Islet precursor cell (in vitro differentiated cells): Measurements from ENCODE around the gene AUTS2.
"Not testable (repeated sequence)": the region's sequence is repeated elsewhere in the genome, so short reads cannot be mapped to it uniquely, and the experiment has no call there.

Source experiments
- DNase-seq: peaks from one replicate; pipeline ENCODE4 v3.0.0-alpha.2; 2018

Gene AUTS2

GRCh38 chr7:70630818-70631457 is 1032.7 kb downstream of the AUTS2 start:
- DNase-seq: no peak

- no peak for DNase-seq
Observed at GRCh38 chr7:70631718-70632117, 1033.4 kb downstream of the AUTS2 start.

- no peak for DNase-seq
Observed at GRCh38 chr7:70632400-70632799, 1034.1 kb downstream of the AUTS2 start.

GRCh38 chr7:70634071-70634470 is 1035.8 kb downstream of the AUTS2 start:
- DNase-seq: no peak

DNA sequence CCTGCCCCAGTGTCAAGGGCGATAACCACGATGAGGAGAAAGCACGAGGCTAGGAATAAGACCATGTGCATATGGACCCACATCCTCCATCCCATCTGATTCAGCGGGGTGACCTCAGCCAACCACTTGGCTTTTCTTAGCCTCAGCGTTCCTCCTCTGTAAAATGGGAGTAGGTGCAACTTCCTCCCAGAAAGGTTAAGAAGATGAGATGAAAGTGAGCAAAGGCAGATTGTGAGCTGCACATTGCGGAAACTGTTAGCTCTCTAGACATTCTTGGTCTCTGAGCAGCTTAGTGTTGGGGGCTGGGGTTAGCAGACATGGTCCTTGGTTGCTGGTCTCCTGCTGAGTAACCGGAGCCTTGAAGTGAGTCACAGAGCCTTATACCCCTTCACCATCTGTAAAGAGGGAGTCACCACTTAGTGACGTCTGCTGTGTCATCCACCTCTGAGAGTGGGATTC is 1036.4 kb downstream of the AUTS2 start:
- DNase-seq: peak; percentile 77

DNA sequence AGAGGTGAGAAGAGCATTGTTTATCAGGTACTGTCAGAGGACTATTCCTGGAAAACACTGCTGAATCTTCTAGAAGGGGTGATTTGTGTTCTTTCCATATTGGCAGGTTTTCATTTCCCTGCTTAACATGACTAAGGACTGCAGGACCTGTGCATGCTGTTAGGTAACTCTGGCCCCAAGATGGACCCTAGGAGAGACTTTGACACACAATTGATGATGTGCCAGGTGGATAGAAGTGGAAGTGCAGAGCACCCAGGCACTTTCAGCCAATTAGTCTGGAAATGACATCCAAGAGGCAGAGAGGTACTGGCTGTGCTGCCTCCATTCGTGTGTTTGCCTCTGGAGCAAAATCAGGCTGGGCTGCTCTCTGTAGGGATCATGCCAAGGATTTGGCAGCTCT is 1037.4 kb downstream of the AUTS2 start:
- DNase-seq: no peak

GRCh38 chr7:70636169-70636568 is 1037.9 kb downstream of the AUTS2 start:
- DNase-seq: no peak

- no peak for DNase-seq
Observed at GRCh38 chr7:70637726-70638125, 1039.5 kb downstream of the AUTS2 start.

GRCh38 chr7:70638158-70639107 is 1040.2 kb downstream of the AUTS2 start:
- no peak for DNase-seq

DNA sequence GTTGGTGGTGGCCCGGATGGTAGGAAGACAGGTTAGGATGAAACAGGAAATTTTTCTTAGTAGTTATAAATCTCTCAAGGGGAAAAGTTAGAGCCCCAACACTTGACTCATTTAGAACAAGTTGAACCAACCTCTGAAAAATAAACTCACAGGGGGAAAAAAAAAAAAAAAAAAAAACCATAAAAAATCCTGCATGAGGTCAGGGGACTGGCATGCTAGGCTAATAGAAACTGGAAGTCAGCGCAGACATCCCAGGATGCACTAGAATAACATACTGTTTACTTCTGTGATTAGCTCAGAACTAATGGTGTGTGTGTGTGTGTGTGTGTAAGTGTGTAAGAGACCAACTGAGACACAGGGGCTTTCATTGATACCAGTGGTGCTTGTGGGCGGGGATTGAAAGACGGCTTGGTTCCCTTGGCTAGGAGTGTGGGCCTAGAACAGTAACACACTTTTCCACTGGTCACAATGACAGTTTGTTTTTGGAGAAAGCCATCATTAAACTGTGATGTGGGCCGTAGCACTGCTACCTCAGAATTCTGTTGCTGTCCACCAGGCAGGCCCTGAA is 1042.1 kb downstream of the AUTS2 start:
- DNase-seq: no peak

DNA sequence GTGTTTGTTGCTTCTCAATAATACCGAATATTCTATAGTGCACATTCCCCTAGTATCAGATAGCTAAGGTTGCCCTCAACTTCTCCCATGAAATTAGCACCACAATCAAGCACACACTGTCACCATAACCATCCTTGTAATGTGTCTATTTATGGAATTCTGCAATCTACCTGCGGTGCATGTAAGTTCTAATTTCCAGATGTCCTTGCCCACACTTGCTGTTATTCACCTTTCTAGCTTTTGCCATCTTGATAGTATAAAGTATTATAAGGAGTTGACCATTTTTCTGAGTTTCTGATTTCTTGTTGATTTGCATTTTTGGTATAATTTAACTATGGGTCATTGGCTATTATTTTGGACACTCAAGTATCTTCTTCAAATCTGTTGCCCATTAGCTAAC is 1043.6 kb downstream of the AUTS2 start:
- DNase-seq: no peak

DNA sequence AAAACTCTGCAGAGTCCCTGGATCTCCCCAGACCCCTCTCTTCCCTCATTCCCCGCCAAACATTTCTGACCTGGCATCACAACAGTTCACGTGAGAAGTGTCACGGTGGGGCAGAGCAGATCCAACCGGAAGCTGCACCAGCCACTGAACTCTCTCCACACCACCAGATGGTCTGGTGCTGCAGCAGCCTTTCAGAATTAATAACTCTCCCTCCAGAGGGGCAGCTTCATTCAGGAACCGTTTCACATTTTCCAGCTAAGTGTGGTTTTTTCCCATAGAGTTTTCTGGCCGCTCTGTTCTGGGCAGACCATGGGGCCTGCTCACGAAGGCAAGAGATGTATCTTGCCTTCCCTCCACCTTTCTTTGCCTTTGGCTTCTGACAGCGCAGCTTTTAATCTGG is 1047.0 kb downstream of the AUTS2 start:
- DNase-seq: no peak

- DNase-seq: no peak
Observed at GRCh38 chr7:70645876-70646351, 1047.6 kb downstream of the AUTS2 start.

DNA sequence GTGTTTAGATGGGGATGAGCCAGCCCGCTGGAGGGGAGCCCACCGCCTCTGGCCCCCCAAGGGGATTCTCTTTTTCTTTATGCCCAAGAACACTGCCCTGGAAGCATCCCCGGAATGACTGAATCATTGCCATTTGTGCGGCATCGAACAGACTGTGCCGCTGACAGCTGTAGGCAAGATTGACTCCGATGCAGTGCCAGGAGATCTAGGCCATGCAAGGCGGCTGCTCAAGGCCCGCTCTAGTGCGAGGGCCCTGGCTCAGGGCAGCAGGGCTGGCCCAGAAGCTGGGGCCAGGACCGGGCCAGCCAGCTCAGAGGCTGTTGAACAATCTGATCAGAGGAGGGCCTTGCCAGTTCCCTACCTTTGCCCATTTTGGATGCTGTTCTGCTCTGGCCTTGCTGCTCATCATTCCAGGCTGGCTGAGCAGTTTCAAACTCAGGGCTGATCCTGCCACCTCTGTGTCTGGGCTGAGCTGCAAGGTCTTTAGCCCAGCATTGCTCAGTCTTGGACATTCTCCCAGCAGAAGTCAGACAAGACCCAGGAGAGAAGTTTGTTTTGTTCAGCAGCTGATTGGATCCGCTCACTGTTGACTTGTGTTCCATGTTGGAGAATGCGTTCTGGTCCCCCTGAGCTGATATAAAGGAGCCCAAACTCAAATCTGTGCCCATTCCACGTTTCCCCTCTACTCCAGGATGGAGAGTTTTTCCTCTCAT is 1048.4 kb downstream of the AUTS2 start:
- no peak for DNase-seq

DNA sequence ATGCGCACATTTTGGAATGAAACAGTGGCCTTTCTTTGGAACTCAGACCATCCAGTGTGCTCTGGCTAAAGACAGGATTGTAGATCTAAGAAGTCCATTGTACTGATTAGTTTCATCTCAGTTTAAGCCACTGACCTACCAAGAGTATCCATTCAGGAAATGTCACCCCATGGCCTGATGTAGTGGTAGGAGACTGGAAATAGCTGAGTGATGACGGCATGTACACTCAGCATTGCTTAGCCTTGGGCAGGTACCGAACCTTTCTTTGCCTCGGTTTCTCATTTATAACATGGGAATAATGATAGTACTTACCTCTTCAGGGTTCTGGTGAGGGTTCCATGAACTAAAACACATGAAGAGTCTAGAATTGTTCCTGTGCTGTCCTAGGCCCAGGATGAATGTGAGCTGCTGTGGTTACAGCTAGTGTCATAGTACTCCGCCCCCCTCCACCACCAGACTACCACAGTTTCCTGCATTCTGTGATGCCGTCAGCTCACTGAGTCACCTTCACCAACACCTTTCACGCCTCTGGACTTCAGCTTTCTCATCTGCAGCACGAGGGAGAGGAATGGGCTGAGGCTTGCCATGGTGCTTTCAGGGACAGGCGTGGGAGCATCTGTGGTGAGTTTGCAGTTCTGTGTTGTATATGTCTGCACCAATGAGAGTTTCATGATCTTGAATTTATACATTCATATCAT is 1049.7 kb downstream of the AUTS2 start:
- DNase-seq: peak; percentile 84

DNA sequence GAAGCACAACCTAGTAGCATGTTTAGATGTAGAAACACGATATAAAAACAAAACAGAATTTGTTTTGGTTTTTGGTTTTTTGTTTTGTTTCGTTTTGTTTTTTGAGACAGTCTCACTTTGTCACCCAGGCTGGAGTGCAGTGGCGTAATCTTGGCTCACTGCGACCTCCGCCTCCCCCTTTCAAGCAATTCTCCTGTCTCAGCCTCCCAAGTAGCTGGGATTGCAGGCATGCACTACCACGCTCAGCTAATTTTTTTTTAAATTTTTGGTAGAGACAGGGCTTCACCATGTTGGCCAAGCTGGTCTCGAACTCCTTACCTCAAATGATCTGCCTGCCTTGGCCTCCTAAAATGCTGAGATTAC is 1050.2 kb downstream of the AUTS2 start:
- DNase-seq: not testable (repeated sequence)

GRCh38 chr7:70649323-70649722 is 1051.0 kb downstream of the AUTS2 start:
- no peak for DNase-seq

- DNase-seq: no peak
Observed at GRCh38 chr7:70654146-70654545, 1055.9 kb downstream of the AUTS2 start.

GRCh38 chr7:70654979-70655378 is 1056.7 kb downstream of the AUTS2 start:
- DNase-seq: no peak

DNA sequence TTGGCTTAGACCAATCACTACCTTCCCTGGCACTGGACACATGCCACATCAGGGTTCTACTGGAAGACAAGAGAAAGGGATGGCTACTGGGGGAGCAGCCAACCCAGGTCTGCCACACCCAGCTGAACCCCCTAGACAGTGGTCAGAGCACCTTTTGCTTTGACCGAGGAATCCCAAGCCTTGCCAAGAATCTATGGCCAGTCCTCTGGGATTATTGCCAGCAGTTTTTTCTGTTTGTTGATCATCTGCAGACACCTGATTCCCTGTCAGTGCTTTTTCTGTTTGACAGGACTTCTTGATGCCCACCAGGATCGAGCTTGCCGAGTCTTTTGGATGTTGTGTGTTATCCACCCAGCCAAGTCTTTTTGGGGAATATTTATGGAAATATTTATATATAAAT is 1057.4 kb downstream of the AUTS2 start:
- DNase-seq: no peak

DNA sequence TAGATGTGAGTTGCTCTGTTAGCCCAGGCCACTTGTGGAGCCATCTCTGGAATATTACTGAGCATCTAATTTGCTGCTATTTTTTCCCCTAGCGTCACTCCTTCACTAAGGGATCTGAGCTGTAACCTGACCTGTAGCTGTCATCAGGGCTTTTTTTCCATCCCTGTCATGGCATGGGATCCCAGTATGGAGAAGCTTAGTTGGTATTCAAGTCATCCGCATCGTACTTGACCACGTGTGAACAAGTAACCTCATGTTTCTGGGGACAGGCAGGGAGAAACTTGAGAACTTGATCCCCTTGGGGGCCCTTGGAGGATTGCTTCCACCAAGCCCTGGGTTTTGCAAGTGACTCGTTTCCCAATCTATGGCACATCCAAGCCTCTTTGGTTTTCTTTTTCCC is 1059.3 kb downstream of the AUTS2 start:
- DNase-seq: no peak

DNA sequence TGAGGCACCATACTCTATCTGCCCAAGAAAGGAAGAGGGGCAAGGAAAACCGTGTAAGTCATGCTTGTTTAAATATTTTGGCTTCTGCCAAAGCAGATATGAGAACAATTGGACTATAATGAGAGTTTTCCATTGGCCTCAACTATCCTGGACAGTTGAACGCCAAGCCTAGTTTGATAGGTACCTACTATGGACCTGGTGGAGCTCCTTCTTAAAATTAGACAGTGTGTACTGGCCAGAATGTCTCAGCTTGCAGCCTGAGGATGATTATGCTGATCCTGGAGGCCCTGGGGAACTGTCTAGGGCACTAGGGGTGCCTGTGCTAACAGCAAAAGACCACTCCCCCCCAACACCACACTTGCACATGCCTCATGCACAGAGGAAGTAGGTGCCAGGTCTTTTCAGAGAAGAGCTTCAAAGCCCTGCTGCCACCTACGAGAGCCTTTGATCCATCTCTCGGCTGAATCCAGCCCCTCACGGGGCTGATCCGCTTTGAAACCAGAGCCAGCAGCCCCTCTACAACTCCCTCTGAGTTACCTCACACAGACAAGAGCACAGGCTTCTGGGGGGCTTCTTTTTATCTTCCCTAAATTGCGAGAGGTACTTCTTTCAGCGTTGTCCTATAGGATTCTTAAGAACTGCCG is 1059.8 kb downstream of the AUTS2 start:
- DNase-seq: no peak
